DOHH2 (cell line): ENCODE results near the gene PACS2.
"Not testable (repeated sequence)": the region's sequence is repeated elsewhere in the genome, so short reads cannot be mapped to it uniquely, and the experiment has no call there.

Source experiments
- H3F3A ChIP-seq: fragments of 200-600 bp; sonication (generic), shearing (Covaris generic); 2 replicates; pipeline ENCODE4 v1.6.0; 2016; ENCODE audit warnings: antibody characterized with exemption, mild to moderate bottlenecking; ENCODE audit not compliant: control insufficient read depth, insufficient read depth
- H3K27ac ChIP-seq: fragments of 200-600 bp; sonication (generic); 2 replicates; pipeline ENCODE4 v1.5.1; 2014; ENCODE audit warnings: low read depth, mild to moderate bottlenecking, low read length, moderate library complexity
- H3K27me3 ChIP-seq: fragments of 200-600 bp; sonication (generic); 2 replicates; pipeline ENCODE4 v1.6.1; 2014; ENCODE audit warnings: mild to moderate bottlenecking, low read length, mixed read lengths; ENCODE audit not compliant: control insufficient read depth
- H3K36me3 ChIP-seq: fragments of 200-600 bp; sonication (generic); 2 replicates; pipeline ENCODE4 v1.6.1; 2014; ENCODE audit warnings: mild to moderate bottlenecking, low read length, moderate library complexity, mixed read lengths; ENCODE audit not compliant: control insufficient read depth
- H3K4me1 ChIP-seq: fragments of 200-600 bp; sonication (generic); 2 replicates; pipeline ENCODE4 v1.6.1; 2014; ENCODE audit warnings: mild to moderate bottlenecking, low read length, mixed read lengths; ENCODE audit not compliant: control insufficient read depth
- H3K4me2 ChIP-seq: fragments of 200-600 bp; sonication (generic); 2 replicates; pipeline ENCODE4 v1.6.0; 2014; ENCODE audit warnings: mild to moderate bottlenecking, low read length, moderate library complexity
- H3K4me3 ChIP-seq: fragments of 200-600 bp; sonication (generic); 2 replicates; pipeline ENCODE4 v1.5.1; 2014; ENCODE audit warnings: mild to moderate bottlenecking, low read length, mixed read lengths
- H3K79me2 ChIP-seq: fragments of 200-600 bp; sonication (generic); 2 replicates; pipeline ENCODE4 v1.6.1; 2014; ENCODE audit warnings: mild to moderate bottlenecking, low read length, mixed read lengths; ENCODE audit not compliant: control insufficient read depth
- H3K9me2 ChIP-seq: fragments of 200-600 bp; sonication (generic); replicated peaks from 2 replicates; pipeline ENCODE4 v1.6.1; 2014; ENCODE audit warnings: mild to moderate bottlenecking, low read length, mixed read lengths; ENCODE audit not compliant: control insufficient read depth
- H3K9me3 ChIP-seq: fragments of 200-600 bp; sonication (generic); 2 replicates; pipeline ENCODE4 v1.6.1; 2014; ENCODE audit warnings: antibody characterized with exemption, low read length, mixed read lengths; ENCODE audit not compliant: control insufficient read depth, insufficient read depth
- H4K20me1 ChIP-seq: fragments of 200-600 bp; sonication (generic); 2 replicates; pipeline ENCODE4 v1.6.0; 2014; ENCODE audit warnings: low read depth, mild to moderate bottlenecking, antibody characterized with exemption, low read length, moderate library complexity; ENCODE audit not compliant: control insufficient read depth, insufficient read depth
- EZH2phosphoT487 ChIP-seq: fragments of 200-600 bp; sonication (generic); IDR thresholded peaks from 2 replicates; pipeline ENCODE4 v1.6.1; 2017; ENCODE audit warnings: borderline replicate concordance, mild to moderate bottlenecking, antibody characterized with exemption, low read length, moderate library complexity, mixed read lengths
- TF ChIP-seq, protein P1 (sequence below): fragments of 200-600 bp; sonication (generic); IDR thresholded peaks from one replicate; pipeline ENCODE4 v1.5.1; 2014; ENCODE audit warnings: antibody characterized with exemption, mild to moderate bottlenecking, low read depth, low read length; ENCODE audit not compliant: poor library complexity, severe bottlenecking

PACS2 gene

DNA sequence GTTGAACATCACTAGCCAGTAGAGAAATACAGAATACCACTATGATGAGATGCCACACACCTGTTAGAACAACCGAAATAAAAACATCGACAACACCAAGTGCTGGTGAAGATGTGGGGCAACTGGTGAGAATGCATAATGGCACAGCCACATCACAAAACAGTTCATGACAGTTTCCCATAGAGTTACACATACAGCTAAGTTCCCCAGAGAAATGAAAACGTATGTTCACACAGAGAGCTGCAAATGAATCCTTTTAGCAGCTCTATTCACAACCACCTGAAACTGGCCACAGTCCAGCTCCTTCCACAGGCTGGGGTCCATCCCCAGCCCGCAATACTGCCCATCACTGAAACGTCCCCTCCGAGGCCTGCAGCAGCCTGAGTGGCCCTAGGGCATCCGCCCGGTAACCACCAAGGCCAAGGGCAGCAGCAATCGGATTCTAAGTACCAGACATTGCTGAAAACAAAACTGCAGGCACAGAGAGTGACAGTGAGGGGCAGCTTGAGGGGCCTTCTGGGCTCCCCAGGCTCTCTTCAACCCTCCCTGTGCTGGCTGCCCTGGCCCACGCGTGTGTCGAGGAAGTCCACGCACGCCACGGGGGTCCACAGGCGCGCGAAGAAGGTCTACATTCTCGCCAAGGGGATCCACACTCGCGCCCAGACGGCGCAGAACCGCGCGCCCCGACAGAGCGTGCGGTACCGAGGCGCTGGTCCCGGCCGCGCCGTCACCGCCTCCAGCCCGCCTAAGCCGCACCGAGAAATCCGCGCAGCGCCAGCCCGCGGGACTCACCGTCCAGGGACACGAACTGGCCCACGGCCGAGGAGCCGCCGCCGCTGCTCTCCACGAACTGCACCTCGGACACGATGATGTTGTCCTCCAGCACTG, 14.7 kb upstream of the PACS2 start:
- Histone ChIP-seq H3K4me2 (peak overlapping the region; percentile 99), H3F3A (no peaks in the 10 kb centered on the region; the same call in 1 of the 2 replicates), H3K4me3 (peak overlapping the region; percentile 96), H3K9me3 (no peaks in the 10 kb centered on the region), H3K79me2 (peaks cover 45% of the 10 kb centered on the region), H3K27me3 (no peaks in the 10 kb centered on the region), H3K9me2 (no peaks in the 10 kb centered on the region), H3K36me3 (no peaks in the 10 kb centered on the region), H3K4me1 (peaks cover 14% of the 10 kb centered on the region), H4K20me1 (no peaks in the 10 kb centered on the region), H3K27ac (no peak overlapping the region)
- TF ChIP-seq, protein P1, sequence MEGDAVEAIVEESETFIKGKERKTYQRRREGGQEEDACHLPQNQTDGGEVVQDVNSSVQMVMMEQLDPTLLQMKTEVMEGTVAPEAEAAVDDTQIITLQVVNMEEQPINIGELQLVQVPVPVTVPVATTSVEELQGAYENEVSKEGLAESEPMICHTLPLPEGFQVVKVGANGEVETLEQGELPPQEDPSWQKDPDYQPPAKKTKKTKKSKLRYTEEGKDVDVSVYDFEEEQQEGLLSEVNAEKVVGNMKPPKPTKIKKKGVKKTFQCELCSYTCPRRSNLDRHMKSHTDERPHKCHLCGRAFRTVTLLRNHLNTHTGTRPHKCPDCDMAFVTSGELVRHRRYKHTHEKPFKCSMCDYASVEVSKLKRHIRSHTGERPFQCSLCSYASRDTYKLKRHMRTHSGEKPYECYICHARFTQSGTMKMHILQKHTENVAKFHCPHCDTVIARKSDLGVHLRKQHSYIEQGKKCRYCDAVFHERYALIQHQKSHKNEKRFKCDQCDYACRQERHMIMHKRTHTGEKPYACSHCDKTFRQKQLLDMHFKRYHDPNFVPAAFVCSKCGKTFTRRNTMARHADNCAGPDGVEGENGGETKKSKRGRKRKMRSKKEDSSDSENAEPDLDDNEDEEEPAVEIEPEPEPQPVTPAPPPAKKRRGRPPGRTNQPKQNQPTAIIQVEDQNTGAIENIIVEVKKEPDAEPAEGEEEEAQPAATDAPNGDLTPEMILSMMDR = no peak
- TF ChIP-seq EZH2phosphoT487 = no peak

- Histone ChIP-seq H3F3A (no peaks in the 10 kb centered on the region; the same call in 1 of the 2 replicates), H3K4me2 (peak within 1 kb of the TSS; percentile 99), H3K9me2 (no peaks in the 10 kb centered on the region), H3K79me2 (peaks cover 37% of the 10 kb centered on the region), H3K27me3 (no peaks in the 10 kb centered on the region), H3K4me3 (peak within 1 kb of the TSS; percentile 96), H3K9me3 (no peaks in the 10 kb centered on the region), H4K20me1 (no peaks in the 10 kb centered on the region), H3K36me3 (no peaks in the 10 kb centered on the region), H3K4me1 (peaks cover 20% of the 10 kb centered on the region), H3K27ac (peak within 1 kb of the TSS; percentile 75)
- TF ChIP-seq, protein P1 = no peak
- TF ChIP-seq EZH2phosphoT487 = no peak
Observed at GRCh38 chr14:105300542-105301102, 13.9 kb upstream of the PACS2 start, which contains the start of gene BRF1. Gene BRF1, minus strand, starts transcription at chr14:105301001. Its CDS starts 372 bp downstream, at chr14:105300629.

DNA sequence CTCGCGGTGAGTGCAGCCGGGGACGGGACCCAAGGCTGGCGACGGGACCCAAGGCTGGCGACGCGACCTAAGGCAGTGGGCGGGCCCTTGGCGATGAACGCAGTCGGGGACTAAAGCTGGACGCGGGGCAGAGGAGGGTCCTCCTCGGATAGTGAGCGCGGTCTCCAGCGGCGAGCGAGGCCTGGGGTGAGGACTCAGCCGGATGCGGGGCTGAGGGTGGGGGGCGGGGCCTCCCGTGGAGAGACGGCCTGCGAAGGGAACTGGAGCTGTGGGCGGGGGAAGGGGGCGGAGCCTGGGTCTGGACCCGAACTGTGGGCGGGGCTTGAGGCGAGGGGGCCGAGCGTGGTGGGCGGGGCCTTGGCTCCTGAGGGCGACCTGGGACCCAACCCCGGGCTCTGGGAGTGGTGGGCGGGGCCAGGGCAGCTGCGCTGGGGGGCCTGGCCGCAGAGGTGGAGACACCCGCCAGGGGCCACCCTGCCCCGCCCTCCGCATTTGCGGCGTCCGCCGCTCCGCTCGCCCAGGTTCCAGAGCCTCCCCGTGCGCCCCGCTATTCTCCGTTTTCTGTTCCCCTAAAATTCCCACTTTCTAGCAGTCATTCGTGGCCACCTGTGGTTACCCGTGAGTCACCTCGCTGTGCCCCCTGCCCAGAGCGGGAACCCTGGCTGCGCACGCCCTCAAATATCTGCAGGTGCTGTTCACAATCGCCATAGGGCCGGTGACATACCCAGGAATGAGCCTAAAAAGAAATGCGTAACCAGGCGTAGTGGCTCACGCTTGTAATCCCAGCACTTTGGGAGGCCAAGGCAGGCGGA, 13.2 kb upstream of the PACS2 start:
- peaks cover 21% of the 10 kb centered on the region for H3K4me1 ChIP-seq
- H3K79me2 ChIP-seq = peaks cover 34% of the 10 kb centered on the region
- TF ChIP-seq EZH2phosphoT487 = no peak
- TF ChIP-seq, protein P1 = no peak
- H3K9me3 ChIP-seq = no peaks in the 10 kb centered on the region
- no peaks in the 10 kb centered on the region for H4K20me1 ChIP-seq
- peak overlapping the region; percentile 75 for H3K27ac ChIP-seq
- no peaks in the 10 kb centered on the region for H3K9me2 ChIP-seq
- H3K36me3 ChIP-seq = no peaks in the 10 kb centered on the region
- no peaks in the 10 kb centered on the region; the same call in 1 of the 2 replicates for H3F3A ChIP-seq
- no peaks in the 10 kb centered on the region for H3K27me3 ChIP-seq
- peak overlapping the region; percentile 96 for H3K4me3 ChIP-seq
- peak overlapping the region; percentile 99 for H3K4me2 ChIP-seq

- peaks cover 21% of the 10 kb centered on the region for H3K4me1 ChIP-seq
- H3F3A ChIP-seq, H3K9me3 ChIP-seq, H3K27ac ChIP-seq, H4K20me1 ChIP-seq, H3K9me2 ChIP-seq, H3K36me3 ChIP-seq, H3K27me3 ChIP-seq: not testable (repeated sequence)
- H3K79me2 ChIP-seq = peaks cover 31% of the 10 kb centered on the region
- peak overlapping the region; percentile 99 for H3K4me2 ChIP-seq
- H3K4me3 ChIP-seq = peak overlapping the region; percentile 96
Observed at GRCh38 chr14:105301915-105302249, 12.7 kb upstream of the PACS2 start.
